ENCODE measurements around the gene VGLL4.

GRCh38 chr3:11509173-11510000, 134.3 kb downstream of the VGLL4 start:
- TF ChIP-seq CTCF (conservative IDR thresholded peaks at IDR 0.05; ENCODE audit: low read depth, low read length) (peak; percentile 32; the same call in 1 of the 2 replicates), EZH2 (IDR thresholded peaks at IDR 0.05; ENCODE audit: borderline replicate concordance, low read depth, low read length, poor library complexity, severe bottlenecking) (no peak)
